Left cardiac atrium (tissue), 4 donors: ENCODE data around the gene DNAH7. TPM values are rescaled to one million over a fixed set of nuclear protein-coding genes. Genes with fewer than 3 reads are reported as not detected.
"Not testable (repeated sequence)": the region's sequence is repeated elsewhere in the genome, so short reads cannot be mapped to it uniquely, and the experiment has no call there.

Experiments used
- ATAC-seq, 2 donors: fragments of 200-7000 bp; cut with Tn5 transposase; one replicate each; pipeline ENCODE4 v1.9.1; 2020; ENCODE audit warnings: mild to moderate bottlenecking in 2 of 2, moderate library complexity in 2 of 2
- DNase-seq: peaks from one replicate; pipeline ENCODE4 v3.0.0-alpha.2; 2020
- intact Hi-C, 2 donors: fragments of 100-400 bp; cut with DNase I; formaldehyde crosslinking; loops; one replicate each; pipeline versions ENCODE4 v1.14.1 to v1.15.1; 2022 to 2023
- total RNA-seq, 2 donors: library from RNA; stranded (reverse); fragmentation: NEBNext Ultra II Directional; extraction: Animal tissue kit (Norgen Biotek cat#: 25700); gene quantifications; one replicate each; pipeline ENCODE4 v1.2.1, GENCODE V29; 2021
- donor health status: DM: no; HTN: yes; CAD: no.
- donor health status: DM: no; HTN: yes; CAD: no; lungs with severe emphysema.
- donor health status: DM: yes; HTN: yes; CAD: no.
- donor health status: Dilated cardiomyopathy.

Gene DNAH7
- total RNA-seq, 2 donors from 2014 or later: 0.44 to 0.50 TPM

DNA sequence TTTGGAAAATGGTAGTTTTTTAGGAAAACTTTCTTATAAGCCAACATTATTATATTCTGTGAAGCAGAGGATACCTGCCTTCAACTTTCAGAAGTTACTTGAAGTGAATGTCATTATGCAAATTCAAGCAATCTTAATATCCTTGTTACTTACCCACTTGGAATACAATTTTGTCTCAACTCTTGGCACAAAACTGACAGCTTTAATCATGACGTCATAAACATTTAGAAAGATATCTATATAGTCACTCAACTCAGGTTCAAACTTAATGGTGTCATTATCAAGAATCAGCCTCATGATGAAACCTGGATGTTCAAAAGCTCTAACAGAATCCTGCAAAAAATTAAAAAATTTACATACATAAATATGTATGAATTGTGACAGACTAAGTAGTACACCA is 68.1 kb downstream of the DNAH7 start:
- DNase-seq: no peak
- intact Hi-C loops: no loop called here
- ATAC-seq: no peak

DNA sequence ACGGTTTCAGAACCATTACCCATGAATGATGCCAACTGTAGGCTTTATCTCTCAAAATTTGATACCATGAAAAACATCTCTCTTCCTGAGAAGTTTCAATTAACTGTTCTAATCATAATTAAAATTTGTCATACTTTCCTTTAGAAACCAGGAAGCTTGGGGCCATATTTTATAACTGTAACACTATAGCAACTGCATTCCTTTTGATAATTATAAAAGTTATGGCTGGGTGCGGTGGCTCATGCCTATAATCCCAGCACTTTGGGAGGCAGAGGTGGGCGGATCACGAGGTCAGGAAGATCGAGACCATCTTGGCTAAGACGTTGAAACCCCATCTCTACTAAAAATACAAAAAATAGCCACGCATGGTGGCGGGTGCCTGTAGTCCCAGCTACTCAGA is 70.6 kb downstream of the DNAH7 start:
- ATAC-seq (no peak), DNase-seq (no peak)
- intact Hi-C loops: no loop called here

DNA sequence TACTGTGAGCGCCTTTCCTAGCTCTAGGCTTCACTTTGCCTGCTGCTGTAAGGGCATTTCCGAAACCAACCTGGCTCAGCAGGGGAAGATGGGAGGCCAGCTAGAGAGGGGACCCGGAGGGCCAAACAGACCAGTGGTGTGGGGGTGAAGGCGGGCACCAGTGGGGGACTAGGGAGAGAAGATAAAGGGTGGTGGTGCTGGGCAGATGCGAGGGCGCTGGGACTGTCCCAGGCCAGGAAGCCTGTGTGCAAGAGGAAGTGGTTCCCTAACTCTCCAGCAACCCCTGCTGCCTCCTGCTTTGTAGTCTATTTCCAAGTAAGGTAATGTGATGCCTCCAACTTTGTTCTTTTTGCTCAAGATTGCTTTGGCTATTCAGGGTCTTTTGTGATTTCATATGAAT is 73.1 kb downstream of the DNAH7 start:
- DNase-seq (no peak), ATAC-seq (no peak)
- intact Hi-C loops: no loop called here

DNA sequence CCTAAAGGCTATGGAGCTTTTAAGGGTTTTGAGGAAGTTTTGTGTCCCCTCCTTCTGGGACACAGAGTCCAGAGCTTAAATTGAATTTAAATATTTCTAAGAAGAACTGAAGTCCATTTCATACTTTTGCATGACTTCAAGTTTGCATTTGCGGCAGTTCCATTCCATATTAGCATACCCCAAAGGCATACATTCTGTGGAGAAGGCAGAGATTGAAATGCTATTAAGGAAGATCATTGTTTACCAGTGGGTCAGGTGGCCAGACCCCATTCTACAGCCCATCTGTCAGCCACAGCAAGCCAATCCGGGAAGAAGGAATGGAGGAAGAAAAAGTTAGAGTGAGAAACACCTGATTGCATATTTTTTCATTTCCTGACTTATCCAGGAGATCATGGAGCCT is 75.0 kb downstream of the DNAH7 start:
- DNase-seq (no peak), ATAC-seq (no peak)
- intact Hi-C loops: no loop called here

DNA sequence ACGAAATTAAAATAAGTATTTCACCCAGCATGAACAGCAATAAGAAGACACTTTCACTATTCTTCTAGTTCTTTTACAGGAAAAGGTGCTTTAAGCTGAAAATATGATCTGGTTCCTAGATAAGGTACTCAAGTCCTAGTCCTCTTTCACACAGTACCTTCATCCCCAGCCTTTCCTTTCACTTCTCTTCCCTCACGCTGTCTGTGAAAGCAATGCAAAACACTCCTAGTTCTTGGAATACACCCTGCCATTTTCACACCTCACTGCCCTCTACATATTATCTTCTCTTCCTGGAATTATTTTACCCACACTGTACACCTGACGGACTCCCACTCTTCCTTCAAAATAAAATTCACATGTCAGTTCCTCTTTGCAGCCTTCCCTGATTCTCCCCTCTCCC is 82.9 kb downstream of the DNAH7 start:
- no peak for DNase-seq
- ATAC-seq: no peak
- intact Hi-C loops: no loop called here

DNA sequence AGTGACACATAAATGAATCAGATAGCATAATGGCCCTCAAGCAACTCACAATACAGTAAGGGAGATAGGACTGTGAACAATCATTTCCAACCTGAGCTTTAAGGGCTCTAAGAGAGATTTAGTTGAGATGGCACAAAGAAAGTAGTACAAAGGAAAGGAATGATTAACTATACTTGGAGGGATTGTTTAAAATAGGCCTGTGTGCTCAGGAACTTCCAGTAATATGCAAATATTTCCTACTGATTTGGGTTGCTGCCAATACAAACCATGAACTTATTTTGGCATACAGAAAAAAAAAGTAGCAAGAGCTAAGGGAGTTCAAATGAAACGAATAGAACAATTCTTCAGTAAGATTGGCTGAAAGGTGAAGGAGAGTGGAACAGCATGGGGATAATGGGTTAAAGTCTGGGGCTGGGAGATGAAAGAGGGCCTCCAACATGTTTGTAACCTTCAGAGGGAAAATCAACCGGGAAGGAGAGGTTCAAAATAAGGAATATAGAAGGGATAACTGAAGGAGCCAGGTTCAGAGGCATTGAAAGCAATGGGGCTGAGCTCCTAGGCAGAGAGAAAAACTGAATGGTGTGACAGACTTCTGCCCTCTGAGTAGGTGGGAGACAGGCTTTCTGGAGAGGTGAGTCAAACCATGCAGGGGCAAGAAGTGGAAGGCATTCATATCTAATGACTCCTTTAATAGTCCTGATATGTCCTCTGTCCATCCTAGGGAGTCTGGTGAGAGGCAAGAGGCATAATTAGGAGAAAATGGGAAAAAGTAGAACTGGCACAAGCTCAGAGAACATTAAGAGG is 83.5 kb downstream of the DNAH7 start:
- intact Hi-C loops: no loop called here
- DNase-seq: no peak
- ATAC-seq: no peak

DNA sequence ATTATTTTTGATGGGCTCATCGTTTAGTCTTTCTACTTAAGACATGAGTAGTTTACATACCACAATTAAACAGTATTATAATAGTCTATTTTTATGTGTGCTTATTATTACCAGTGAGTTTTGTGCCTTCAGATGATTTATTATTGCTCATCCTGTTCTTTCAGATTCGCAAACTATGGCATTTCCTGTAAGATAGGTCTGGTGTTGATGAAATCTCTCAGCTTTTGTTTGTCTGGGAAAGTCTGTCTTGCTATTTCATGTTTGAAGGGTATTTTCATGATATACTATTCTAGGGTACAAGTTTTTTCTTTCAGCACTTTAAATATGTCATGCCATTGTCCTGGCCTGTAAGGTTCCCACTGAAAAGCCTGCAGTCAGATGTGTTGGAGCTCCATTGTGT is 101.3 kb downstream of the DNAH7 start:
- intact Hi-C loops: no loop called here
- no peak for ATAC-seq
- no peak for DNase-seq

DNA sequence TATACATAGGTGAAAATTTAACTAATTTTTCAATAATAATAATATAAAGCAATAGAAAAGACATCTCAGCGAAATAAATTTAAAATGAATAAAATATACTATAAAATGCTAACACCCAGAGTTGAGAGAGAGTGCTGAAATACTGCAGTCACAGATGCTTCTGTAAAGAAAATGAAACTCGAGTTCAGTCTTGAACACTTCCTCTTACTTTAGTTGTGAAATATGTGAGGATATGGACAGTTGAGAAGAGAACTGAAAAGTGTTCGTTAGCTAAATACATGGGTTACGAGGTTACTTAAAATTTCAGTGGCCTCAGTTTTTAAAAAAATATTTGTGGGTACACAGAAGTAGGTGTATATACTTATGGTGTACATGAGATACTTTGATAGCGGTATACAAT is 106.8 kb downstream of the DNAH7 start:
- ATAC-seq (no peak), DNase-seq (no peak)
- intact Hi-C loops: no loop called here

DNA sequence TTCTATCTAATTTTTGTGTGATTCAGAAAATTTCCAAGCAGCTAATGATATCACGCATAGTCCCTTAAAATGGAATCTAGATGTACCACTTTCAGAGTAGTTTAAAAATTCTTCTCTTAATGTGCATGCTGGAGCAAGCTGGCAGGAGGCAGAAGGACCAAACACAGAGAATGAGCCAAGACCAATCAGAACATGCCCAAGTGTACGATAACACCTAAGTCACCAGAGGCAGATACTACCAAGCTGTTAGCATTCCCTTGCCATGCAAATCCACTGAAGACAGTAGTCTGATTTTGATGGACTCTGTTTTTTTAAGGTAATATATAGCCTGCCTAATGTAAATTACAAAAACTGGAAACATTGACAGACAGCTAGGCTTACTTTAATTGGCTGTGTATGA is 109.3 kb downstream of the DNAH7 start:
- intact Hi-C loops: no loop called here
- ATAC-seq (no peak), DNase-seq (no peak)

DNA sequence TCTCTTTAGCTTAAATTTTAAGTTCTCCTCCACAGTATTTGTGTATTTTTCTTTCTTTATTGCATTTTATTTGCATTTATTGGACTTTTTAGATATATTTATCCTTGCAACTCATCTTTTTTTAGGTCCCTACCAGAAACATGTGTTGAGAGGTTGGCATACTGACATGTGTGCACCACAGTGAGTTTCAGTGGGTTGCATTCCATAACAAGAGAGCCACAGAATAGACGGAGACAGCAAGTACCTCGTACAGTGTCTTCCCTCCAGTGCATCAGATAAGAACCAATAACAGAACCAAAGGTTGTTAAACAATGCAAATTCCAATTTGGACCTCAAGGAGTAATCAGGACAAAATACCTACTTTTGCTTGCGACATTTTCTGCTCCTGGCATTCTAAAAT is 111.9 kb downstream of the DNAH7 start:
- ATAC-seq: no peak
- intact Hi-C loops: no loop called here
- DNase-seq: no peak

DNA sequence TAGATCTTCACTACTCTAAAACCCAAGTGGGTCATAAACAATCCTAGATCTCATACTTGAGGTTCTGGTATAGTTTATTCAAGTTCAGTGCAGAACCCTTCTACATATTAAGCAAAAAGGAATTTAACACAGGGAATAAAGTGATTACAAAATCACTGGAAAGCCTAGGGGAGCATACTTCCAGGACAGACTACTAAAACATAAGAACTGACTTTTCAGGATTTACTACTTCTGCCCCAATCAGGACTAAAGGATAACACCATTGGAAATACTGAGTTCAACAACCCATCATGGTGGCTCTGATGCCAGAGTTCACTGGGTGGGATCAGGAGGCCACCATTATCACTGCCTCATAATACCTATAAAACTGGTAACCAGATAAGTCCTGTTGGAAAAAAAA is 123.6 kb downstream of the DNAH7 start:
- ATAC-seq: no peak
- intact Hi-C loops: no loop called here
- DNase-seq: no peak

DNA sequence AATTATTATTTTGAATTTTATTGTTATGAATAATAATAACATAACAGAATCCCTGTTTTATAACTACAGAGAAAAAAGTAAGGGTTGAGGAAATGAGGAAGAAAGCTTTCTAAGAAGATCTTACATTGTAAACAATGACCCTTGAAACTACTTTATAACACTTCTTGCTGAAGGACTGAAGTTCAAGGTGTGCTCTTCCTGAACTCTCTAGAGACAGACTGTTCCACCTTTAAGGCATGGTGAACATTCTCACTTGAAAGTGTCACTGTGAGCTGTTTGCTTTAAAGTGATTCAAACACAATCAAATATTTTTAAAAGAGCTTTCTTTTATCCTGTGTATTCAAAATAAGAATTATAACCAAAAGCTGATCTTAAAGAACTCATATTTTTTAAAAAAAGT is 131.5 kb downstream of the DNAH7 start:
- intact Hi-C loops: no loop called here
- DNase-seq (no peak), ATAC-seq (no peak)

DNA sequence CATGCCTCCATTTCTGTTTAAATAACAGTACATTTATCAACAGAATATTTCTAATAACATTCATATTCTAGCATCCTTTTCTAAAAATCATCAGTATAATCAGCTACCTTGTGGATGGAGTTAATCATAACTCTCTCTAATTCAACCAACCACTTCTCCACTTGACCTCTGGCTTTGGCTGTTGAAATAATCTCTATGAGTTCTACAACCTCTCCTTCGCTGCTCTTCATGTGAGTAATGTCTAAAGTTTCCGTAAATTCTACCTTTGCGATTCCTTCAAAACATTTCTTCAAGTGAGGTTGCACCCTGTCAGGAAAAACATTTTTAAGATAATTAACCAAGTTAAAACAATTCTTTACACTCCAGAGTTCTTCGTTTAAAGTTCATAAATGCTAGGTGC is 134.2 kb downstream of the DNAH7 start:
- DNase-seq (no peak), ATAC-seq (no peak)
- intact Hi-C loops: no loop called here

DNA sequence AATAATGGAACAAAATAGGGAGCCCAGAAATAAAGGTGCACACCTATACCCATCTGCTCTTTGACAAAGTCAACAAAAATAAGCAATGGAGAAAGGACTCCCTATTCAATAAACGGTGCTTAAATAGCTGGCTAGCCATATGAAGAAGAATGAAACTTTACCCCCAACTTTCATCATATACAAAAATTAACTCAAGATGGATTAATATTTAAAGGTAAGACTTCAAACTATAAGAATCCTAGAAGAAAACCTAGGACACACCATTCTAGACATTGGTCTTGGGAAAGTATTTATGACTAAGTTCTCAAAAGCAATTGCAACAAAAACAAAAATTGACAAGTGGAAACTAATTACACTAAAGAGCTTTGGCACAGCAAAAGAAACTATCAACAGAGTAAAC is 139.1 kb downstream of the DNAH7 start:
- ATAC-seq: no peak
- no peak for DNase-seq
- intact Hi-C loops: no loop called here

DNA sequence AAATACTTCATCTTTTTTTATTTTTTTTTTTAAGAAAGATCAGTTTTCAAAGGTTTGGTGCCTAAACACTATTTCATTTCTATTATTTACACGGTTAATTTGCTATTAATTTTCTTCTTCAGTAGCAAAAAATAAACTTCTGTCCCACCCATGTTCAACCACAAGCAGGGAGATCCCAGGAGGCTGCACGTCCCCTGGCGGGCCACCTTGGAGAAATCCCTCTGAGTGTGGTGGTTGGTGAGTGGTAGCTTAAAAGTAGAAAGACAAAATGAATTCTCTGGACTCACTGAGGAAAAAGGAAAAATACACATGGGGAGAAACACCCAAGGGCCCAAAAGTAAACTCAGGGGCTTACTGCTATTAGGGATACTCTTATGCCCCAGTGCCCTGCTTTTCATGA is 143.5 kb downstream of the DNAH7 start:
- no peak for ATAC-seq
- intact Hi-C loops: no loop called here
- no peak for DNase-seq

DNA sequence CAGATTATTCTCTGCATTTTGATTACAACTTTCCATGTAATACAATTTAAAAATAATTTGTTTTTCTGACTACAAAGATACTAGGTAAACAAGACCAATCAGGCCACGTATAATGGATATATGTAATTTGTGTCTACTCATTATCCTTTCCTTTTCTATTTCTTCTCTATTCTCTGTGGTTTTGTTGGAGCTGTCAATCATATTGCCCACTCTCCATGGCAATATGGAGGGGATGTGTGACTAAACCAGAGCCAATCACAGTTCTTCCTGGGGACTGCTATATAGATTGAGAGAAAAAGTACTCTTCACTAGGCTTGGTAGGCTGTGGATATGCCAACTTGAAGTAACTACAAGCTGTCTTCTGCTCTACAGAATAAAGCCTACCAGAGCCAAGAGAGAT is 144.7 kb downstream of the DNAH7 start:
- ATAC-seq: no peak
- DNase-seq: no peak
- intact Hi-C loops: no loop called here

DNA sequence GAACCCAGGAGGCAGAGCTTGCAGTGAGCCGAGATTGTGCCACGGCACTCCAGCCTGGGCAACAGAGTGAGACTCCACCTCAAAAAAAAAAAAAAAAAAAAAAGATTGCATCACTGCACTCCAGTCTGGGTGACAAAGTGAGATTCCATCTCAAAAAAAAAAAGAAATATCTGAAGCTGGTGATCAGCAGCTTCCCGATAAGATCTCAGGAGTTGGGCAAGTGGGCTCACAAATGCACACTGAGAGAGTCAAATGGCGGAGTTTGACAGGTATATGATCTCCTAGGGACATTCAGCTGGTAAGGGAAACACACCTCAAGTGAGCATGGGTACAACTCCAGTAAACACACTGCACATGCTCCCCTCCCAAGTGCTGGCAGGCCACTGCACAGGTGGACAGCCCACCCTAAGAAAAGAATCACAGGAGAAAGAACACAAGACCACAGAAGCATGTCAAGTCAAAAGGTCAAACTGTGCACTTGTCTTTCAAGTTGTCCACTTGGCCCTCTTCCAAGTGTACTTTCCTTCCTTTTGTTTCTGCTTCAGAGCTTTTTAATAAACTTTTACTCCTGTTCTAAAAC is 151.5 kb downstream of the DNAH7 start:
- ATAC-seq, DNase-seq, intact Hi-C loops: not testable (repeated sequence)

DNA sequence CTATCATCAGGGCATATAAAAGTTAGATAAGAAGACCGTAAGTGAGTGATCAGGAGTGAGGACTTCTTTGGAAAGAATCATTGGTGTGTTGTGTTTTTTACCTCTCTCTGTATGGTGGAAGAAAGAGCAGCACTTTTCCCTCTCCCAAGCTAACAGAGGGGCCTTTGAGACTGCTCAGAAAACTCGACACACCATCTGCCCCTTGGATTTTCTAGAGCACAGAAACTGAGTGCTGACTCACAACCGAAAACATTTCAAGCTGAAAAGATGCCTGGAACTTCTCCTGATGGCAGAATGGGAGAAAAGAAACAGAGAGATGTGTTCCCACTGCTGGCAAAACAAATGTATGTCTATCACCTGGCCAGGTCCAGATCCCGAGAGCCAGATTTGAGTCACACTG is 156.6 kb downstream of the DNAH7 start:
- intact Hi-C loops: no loop called here
- DNase-seq (no peak), ATAC-seq (no peak)

DNA sequence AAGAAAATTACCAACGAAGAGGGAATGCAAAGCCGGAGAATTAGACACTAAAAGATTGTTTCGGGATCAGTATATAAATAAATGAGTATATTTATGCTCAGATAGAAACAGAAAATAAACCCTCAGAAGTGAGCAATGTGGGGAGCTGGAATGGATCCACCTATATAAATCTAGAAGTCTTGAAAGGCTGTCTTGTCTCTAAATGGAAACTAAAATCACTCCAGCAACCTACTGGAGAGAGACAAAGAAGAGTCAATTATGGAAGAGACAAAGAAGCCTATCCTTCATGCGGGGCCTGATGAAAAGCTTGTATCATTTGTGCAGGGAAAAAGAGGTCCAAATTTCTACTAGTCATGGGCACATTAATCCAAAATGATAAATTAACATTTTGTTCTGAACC is 158.1 kb downstream of the DNAH7 start:
- DNase-seq (no peak), ATAC-seq (no peak)
- intact Hi-C loops: no loop called here

DNA sequence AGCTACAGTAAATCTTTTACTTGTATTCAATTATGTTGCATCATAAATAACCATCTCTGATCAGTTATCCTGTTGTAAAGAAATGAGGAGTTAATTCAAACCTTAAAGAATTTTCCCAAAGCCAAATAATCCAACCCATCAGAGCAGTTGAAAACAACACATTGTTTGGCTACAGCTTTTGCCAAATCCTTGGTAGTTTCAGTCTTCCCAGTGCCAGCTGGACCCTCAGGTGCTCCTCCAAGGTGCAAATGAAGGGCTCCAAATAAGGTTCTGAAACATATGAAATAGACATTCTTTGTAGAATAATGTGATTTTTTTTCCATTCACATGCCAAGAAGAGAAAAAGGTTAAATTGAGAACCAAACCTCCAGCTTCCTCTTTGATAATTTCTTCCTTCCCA is 158.7 kb downstream of the DNAH7 start:
- intact Hi-C loops: no loop called here
- DNase-seq (no peak), ATAC-seq (no peak)

DNA sequence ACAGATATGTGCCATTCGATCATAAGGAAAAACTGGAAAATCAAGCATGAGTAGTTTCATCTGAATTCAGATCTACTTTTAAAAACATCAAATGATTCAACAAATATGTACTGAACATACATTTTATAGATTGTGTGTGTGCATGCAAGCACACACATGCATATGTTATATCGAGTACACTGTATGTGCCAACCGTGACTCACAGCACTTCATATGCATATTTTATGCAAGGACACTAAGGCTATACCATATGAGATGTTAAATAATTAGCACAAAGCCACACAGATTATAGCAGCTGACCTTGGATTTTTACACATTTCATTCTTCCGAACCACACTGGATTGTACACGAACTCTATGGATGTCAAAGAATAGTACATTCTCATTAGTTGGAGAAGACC is 161.2 kb downstream of the DNAH7 start:
- intact Hi-C loops: no loop called here
- ATAC-seq (no peak), DNase-seq (no peak)
